ENCODE results near the gene TBXA2R. TPM values are rescaled to one million over a fixed set of nuclear protein-coding genes. Genes with fewer than 3 reads are reported as not detected.

The TBXA2R gene
- total RNA-seq, 2 experiments from 2014 or later = 0.47 to 0.75 TPM

DNA sequence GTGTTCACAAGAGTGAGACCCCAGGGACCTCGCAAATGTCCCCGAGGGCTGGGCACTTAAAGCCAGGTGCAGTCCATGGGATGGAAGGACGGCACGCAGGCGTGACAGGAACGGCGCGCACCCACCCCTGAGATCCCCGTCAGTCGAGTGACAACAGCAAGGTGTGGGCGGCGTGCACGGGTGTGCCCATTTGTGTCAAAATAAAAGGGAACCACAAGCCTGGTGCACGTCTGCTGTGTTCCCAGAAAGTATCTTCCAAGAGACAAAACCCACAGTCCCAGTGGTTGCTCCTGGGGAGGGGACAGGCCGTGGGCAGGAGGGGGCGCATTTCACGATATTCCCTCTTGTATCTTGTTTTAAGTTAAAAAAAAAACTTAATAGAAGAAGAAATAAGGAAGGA is 35.6 kb upstream of the TBXA2R start:
- no peak overlapping the region for H3K27ac ChIP-seq (ENCODE audit: low read depth in 1 of 2, low read length in 2 of 2)
- intact Hi-C loops (cut with DNase I, micrococcal nuclease) = no loop called here
- Mint-ChIP-seq H3K36me3 (ENCODE audit: low read depth) (peaks cover 22% of the 10 kb centered on the region), H3K27me3 (no peaks in the 10 kb centered on the region), H3K4me3 (no peak overlapping the region), H3K4me1 (ENCODE audit: low read depth) (no peaks in the 10 kb centered on the region), H3K9me3 (no peaks in the 10 kb centered on the region), H3K27ac (no peak overlapping the region)
- POLR2A ChIA-PET = no interaction called here
- TF ChIP-seq, protein P1, sequence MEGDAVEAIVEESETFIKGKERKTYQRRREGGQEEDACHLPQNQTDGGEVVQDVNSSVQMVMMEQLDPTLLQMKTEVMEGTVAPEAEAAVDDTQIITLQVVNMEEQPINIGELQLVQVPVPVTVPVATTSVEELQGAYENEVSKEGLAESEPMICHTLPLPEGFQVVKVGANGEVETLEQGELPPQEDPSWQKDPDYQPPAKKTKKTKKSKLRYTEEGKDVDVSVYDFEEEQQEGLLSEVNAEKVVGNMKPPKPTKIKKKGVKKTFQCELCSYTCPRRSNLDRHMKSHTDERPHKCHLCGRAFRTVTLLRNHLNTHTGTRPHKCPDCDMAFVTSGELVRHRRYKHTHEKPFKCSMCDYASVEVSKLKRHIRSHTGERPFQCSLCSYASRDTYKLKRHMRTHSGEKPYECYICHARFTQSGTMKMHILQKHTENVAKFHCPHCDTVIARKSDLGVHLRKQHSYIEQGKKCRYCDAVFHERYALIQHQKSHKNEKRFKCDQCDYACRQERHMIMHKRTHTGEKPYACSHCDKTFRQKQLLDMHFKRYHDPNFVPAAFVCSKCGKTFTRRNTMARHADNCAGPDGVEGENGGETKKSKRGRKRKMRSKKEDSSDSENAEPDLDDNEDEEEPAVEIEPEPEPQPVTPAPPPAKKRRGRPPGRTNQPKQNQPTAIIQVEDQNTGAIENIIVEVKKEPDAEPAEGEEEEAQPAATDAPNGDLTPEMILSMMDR (IDR thresholded peaks at IDR 0.05) = no peak
- CTCF ChIA-PET = no interaction called here
- no peaks in the 10 kb centered on the region for H3K27me3 ChIP-seq (ENCODE audit: control insufficient read depth in 1 of 2, insufficient read depth in 2 of 2, low read length in 2 of 2)
- no peak overlapping the region for H3K4me3 ChIP-seq (ENCODE audit: low read length)
- no peaks in the 10 kb centered on the region for H3K9me3 ChIP-seq (ENCODE audit: control insufficient read depth in 1 of 2, insufficient read depth in 1 of 2, low read length in 2 of 2)
- H3K36me3 ChIP-seq (ENCODE audit: insufficient read depth, low read length) = peaks cover 31% of the 10 kb centered on the region
- no peak for ATAC-seq (ENCODE audit: poor library complexity)
- H3K4me1 ChIP-seq (ENCODE audit: insufficient read depth, low read length) = no peaks in the 10 kb centered on the region
- DNase-seq = no peak

DNA sequence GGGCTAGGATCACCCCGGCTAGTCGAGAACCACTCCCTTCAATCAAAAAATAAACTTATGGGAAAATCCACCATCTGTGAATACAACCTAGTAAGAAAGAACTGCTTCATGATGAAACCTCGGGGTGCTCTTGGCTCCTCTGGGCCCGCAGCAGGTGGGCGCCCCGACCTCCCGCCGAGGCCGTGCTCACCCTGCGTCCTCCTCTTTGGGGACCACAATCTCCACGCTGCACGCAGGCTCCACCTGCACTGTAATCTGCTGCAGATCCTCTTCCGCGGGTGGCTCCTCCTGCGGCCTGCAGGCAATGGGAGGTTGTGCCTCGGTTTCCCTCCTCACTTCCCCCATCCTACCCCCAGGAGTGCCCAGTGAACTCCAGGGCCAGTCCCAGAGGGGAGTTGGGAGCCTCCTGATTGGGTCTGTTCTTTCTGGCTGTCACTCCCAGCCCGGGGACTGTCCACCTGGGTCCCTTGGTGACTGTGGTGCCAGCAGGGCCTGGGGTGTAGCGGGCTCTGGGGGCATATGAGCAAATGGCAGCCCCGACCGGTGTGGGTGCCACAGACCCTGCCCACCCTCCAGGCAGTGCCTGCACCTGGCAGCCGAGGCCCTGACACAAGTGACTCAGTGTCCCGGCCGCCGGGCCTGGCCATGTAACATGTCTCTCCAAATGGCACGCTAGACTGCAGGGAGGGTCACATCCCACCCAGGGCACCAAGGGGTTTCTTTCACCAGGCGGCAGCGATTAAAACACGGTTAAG is 35.0 kb upstream of the TBXA2R start:
- Histone ChIP-seq H3K36me3 (ENCODE audit: insufficient read depth, low read length) (peaks cover 33% of the 10 kb centered on the region), H3K27me3 (ENCODE audit: control insufficient read depth in 1 of 2, insufficient read depth in 2 of 2, low read length in 2 of 2) (no peaks in the 10 kb centered on the region), H3K4me1 (ENCODE audit: insufficient read depth, low read length) (no peaks in the 10 kb centered on the region), H3K4me3 (ENCODE audit: low read length) (no peak overlapping the region), H3K27ac (ENCODE audit: low read depth in 1 of 2, low read length in 2 of 2) (no peak overlapping the region), H3K9me3 (ENCODE audit: control insufficient read depth in 1 of 2, insufficient read depth in 1 of 2, low read length in 2 of 2) (no peaks in the 10 kb centered on the region)
- H3K4me1 Mint-ChIP-seq (ENCODE audit: low read depth) = no peaks in the 10 kb centered on the region
- ChIA-PET CTCF (no interaction called here), POLR2A (no interaction called here)
- no peak overlapping the region for H3K27ac Mint-ChIP-seq
- H3K27me3 Mint-ChIP-seq = no peaks in the 10 kb centered on the region
- TF ChIP-seq, protein P1 (IDR thresholded peaks at IDR 0.05) = no peak
- H3K36me3 Mint-ChIP-seq (ENCODE audit: low read depth) = peaks cover 22% of the 10 kb centered on the region
- DNase-seq (no peak), ATAC-seq (ENCODE audit: poor library complexity) (no peak)
- H3K9me3 Mint-ChIP-seq = no peaks in the 10 kb centered on the region
- H3K4me3 Mint-ChIP-seq = no peak overlapping the region
- intact Hi-C loops (cut with DNase I, micrococcal nuclease) = no loop called here

DNA sequence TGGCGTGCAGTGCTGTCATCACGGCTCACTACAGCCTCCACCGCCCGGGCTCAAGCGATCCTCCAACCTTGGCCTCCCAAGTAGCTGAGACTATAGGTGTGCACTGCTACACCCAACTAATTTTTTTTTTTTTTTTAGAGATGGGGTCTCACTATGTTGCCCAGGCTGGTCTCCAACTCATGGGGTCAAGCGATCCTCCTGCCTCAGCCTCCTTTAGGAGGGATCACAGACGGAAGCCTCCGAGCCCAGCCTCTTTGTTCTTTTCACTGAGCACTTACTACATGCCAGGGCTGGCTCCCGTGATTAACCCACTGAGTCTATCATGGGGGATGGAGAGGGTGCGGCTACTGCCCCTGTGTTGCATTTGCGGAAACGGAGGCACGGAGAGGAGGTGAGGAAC is 32.8 kb upstream of the TBXA2R start:
- peaks cover 22% of the 10 kb centered on the region for H3K36me3 Mint-ChIP-seq (ENCODE audit: low read depth)
- no peak overlapping the region for H3K4me3 Mint-ChIP-seq
- H3K4me1 Mint-ChIP-seq (ENCODE audit: low read depth) = no peaks in the 10 kb centered on the region
- ATAC-seq (ENCODE audit: poor library complexity) = no peak
- intact Hi-C loops (cut with DNase I, micrococcal nuclease) = no loop called here
- TF ChIP-seq, protein P1 (IDR thresholded peaks at IDR 0.05) = no peak
- Histone ChIP-seq H3K4me1 (ENCODE audit: insufficient read depth, low read length) (no peaks in the 10 kb centered on the region), H3K9me3 (ENCODE audit: control insufficient read depth in 1 of 2, insufficient read depth in 1 of 2, low read length in 2 of 2) (no peaks in the 10 kb centered on the region), H3K4me3 (ENCODE audit: low read length) (no peak overlapping the region), H3K27ac (ENCODE audit: low read depth in 1 of 2, low read length in 2 of 2) (no peak overlapping the region), H3K36me3 (ENCODE audit: insufficient read depth, low read length) (peaks cover 23% of the 10 kb centered on the region), H3K27me3 (ENCODE audit: control insufficient read depth in 1 of 2, insufficient read depth in 2 of 2, low read length in 2 of 2) (no peaks in the 10 kb centered on the region)
- no peak for DNase-seq
- H3K27ac Mint-ChIP-seq = no peak overlapping the region
- H3K27me3 Mint-ChIP-seq = no peaks in the 10 kb centered on the region
- no peaks in the 10 kb centered on the region for H3K9me3 Mint-ChIP-seq
- POLR2A ChIA-PET = no interaction called here
- CTCF ChIA-PET = no interaction called here

All from CD4-positive, alpha-beta T cell (primary cell).